ENCODE results near the gene RAPGEF6. TPM values are rescaled to one million over a fixed set of nuclear protein-coding genes. Genes with fewer than 3 reads are reported as not detected.
"Not testable (repeated sequence)": the region's sequence is repeated elsewhere in the genome, so short reads cannot be mapped to it uniquely, and the experiment has no call there.

RAPGEF6 gene
- total RNA-seq, 6 donors from 2014 or later, result 16.4 to 49.4 (median 31.6) TPM

DNA sequence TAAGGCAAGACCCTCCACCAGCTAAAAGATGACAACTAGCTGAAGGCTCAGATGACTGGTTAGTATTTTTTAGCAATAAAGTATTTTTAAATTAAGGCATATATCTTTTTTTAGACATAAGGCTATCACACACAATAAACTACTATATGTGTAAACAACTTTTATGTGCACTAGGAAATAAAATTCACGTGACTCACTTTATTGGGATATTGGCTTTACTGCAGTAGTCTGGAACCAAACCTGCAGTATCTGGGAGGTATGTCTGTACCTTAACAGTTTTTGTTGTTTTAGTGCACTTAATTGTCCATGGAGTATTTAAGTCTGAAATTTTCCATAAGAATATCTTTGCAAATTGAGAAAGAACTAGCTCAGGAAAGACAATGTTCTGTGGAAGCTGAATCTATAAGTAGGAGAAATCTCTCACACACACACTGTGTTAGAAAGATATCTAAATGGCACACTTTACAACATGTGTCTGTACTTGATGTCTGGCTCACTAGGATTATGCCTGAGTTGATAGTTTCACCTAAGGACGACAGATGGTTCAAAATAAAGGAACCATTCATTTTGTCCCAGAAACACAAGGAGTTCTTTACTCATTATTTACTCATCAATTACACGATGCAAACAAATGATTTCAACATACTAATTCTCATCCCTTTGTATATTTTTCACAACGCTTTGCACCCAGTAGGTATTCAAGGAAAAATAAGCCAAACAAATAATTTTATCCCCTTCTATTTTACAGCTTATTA is 4.6 kb downstream of the RAPGEF6 start:
- Histone ChIP-seq H3K27ac (no peak overlapping the region), H3K36me3 (no peaks in the 10 kb centered on the region), H3K9me3 (no peaks in the 10 kb centered on the region), H3K4me3 (no peak overlapping the region), H3K4me1 (peaks cover 27 to 55% (median 36%) of the 10 kb centered on the region in 4 donors), H3K27me3 (no peaks in the 10 kb centered on the region)
- WGBS, 2 donors, result 60 to 66% methylated on average over 4 of the region's 4 CpGs
- TF ChIP-seq POLR2A (IDR thresholded peaks at IDR 0.05) (no peak), POLR2AphosphoS5 (IDR thresholded peaks at IDR 0.05) (no peak), EP300 (IDR thresholded peaks at IDR 0.05) (no peak)
- TF ChIP-seq, protein P1, sequence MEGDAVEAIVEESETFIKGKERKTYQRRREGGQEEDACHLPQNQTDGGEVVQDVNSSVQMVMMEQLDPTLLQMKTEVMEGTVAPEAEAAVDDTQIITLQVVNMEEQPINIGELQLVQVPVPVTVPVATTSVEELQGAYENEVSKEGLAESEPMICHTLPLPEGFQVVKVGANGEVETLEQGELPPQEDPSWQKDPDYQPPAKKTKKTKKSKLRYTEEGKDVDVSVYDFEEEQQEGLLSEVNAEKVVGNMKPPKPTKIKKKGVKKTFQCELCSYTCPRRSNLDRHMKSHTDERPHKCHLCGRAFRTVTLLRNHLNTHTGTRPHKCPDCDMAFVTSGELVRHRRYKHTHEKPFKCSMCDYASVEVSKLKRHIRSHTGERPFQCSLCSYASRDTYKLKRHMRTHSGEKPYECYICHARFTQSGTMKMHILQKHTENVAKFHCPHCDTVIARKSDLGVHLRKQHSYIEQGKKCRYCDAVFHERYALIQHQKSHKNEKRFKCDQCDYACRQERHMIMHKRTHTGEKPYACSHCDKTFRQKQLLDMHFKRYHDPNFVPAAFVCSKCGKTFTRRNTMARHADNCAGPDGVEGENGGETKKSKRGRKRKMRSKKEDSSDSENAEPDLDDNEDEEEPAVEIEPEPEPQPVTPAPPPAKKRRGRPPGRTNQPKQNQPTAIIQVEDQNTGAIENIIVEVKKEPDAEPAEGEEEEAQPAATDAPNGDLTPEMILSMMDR (IDR thresholded peaks at IDR 0.05), result no peak
- DNase-seq (no peak), ATAC-seq (ENCODE audit: low FRiP score in 2 of 2) (no peak)

DNA sequence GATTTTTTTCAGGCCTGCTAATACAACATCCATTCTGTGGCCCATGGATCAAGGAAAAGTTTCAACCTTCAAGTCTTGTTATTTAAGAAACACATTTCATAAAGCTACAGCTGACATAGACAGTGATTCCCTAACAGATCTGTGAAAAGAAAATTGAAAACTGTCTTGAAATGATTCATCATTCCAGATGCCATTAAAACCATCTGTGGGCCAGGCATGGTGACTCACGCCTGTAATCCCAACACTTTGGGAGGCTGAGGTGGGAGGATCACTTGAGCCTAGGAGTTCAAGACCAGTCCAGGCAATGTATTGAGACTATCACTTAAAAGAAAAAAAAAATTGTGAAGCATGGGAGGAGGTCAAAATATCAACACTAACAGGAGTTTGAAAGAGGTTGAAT is 6.0 kb downstream of the RAPGEF6 start:
- H3K4me1 ChIP-seq, result peaks cover 27 to 53% (median 36%) of the 10 kb centered on the region in 4 donors
- DNase-seq (no peak), ATAC-seq (ENCODE audit: low FRiP score in 2 of 2) (no peak)
- H3K27ac ChIP-seq, result no peak overlapping the region
- no peaks in the 10 kb centered on the region for H3K9me3 ChIP-seq
- WGBS, 2 donors, result 90 to 100% methylated on average over 1 of the region's 1 CpG
- no peaks in the 10 kb centered on the region for H3K27me3 ChIP-seq
- H3K4me3 ChIP-seq, result no peak overlapping the region
- TF ChIP-seq POLR2A (IDR thresholded peaks at IDR 0.05) (no peak), POLR2AphosphoS5 (IDR thresholded peaks at IDR 0.05) (no peak), EP300 (IDR thresholded peaks at IDR 0.05) (no peak)
- TF ChIP-seq, protein P1 (IDR thresholded peaks at IDR 0.05), result no peak
- H3K36me3 ChIP-seq, result no peaks in the 10 kb centered on the region

GRCh38 chr5:131627207-131627865 is 7.7 kb downstream of the RAPGEF6 start:
- Histone ChIP-seq H3K4me1 (peaks cover 11 to 36% (median 20%) of the 10 kb centered on the region in 4 donors), H3K27ac (no peak overlapping the region), H3K36me3 (no peaks in the 10 kb centered on the region), H3K27me3 (no peaks in the 10 kb centered on the region), H3K9me3 (no peaks in the 10 kb centered on the region), H3K4me3 (no peak overlapping the region)
- ATAC-seq (ENCODE audit: low FRiP score in 2 of 2), result no peak
- DNase-seq, result no peak
- TF ChIP-seq POLR2A (IDR thresholded peaks at IDR 0.05), result no peak
- TF ChIP-seq, protein P1 (IDR thresholded peaks at IDR 0.05), result no peak
- no peak for TF ChIP-seq POLR2AphosphoS5 (IDR thresholded peaks at IDR 0.05)
- TF ChIP-seq EP300 (IDR thresholded peaks at IDR 0.05), result no peak
- WGBS, 2 donors, result 82 to 86% methylated on average over 4 of the region's 4 CpGs

DNA sequence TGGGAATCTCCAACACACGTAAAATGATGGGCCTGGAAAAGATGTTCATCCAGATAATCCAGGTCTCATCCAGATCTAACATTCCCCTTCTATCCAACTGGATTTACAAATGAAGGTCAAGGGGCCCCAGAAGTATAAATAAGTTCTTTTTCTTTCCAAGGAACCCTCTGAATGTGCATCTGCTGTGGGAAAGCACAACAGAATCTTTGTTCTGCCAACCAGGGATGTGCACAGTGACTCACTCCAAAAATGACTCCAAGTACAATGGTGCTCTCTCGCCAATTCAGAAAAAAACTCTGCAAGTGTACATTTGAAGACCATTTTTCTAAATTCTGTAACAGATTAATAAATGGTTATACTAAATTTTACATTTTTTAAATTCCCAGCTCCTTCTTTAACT is 12.4 kb downstream of the RAPGEF6 start:
- no peaks in the 10 kb centered on the region for H3K36me3 ChIP-seq
- DNase-seq, result no peak
- peaks cover 0 to 13% (median 6%) of the 10 kb centered on the region in 4 donors for H3K4me1 ChIP-seq
- H3K27ac ChIP-seq, result no peak overlapping the region
- H3K4me3 ChIP-seq, result no peak overlapping the region
- no peaks in the 10 kb centered on the region for H3K9me3 ChIP-seq
- no peak for ATAC-seq (ENCODE audit: low FRiP score in 2 of 2)
- no peaks in the 10 kb centered on the region for H3K27me3 ChIP-seq
- TF ChIP-seq POLR2AphosphoS5 (IDR thresholded peaks at IDR 0.05) (no peak), EP300 (IDR thresholded peaks at IDR 0.05) (no peak), POLR2A (IDR thresholded peaks at IDR 0.05) (no peak)
- TF ChIP-seq, protein P1 (IDR thresholded peaks at IDR 0.05), result no peak
- 95 to 97% methylated on average over 2 of the region's 2 CpGs for WGBS, 2 donors

GRCh38 chr5:131621164-131621563 is 13.9 kb downstream of the RAPGEF6 start:
- ATAC-seq (ENCODE audit: low FRiP score in 2 of 2); H3K4me3 ChIP-seq; DNase-seq; H3K36me3 ChIP-seq; H3K9me3 ChIP-seq; H3K27me3 ChIP-seq; H3K27ac ChIP-seq: not testable (repeated sequence)
- 98 to 100% methylated on average over 2 of the region's 2 CpGs for WGBS, 2 donors
- peaks cover 0 to 15% (median 2%) of the 10 kb centered on the region in 4 donors for H3K4me1 ChIP-seq
